Ovary (tissue), 3 donors: ENCODE measurements around the gene RNU2-63P.

ENCODE experiments used
- EP300 ChIP-seq: sonication (generic); formaldehyde crosslinking; IDR thresholded peaks from one replicate; pipeline ENCODE4 v1.6.1; 2017; ENCODE audit warnings: antibody characterized with exemption
- POLR2A ChIP-seq: fragments of 450-650 bp; IDR thresholded peaks from one replicate; pipeline ENCODE4 v1.6.1; 2017; ENCODE audit warnings: antibody characterized with exemption, mild to moderate bottlenecking, moderate library complexity
- TF ChIP-seq, protein P1 (sequence below), 3 donors: fragments of 450-650 bp in 2 of 3; fragments of 200-600 bp in 1 of 3; IDR thresholded peaks; one replicate each; pipeline versions ENCODE4 v1.5.1 to v1.8.0; 2016 to 2022; ENCODE audit warnings: antibody characterized with exemption in 3 of 3, mild to moderate bottlenecking in 1 of 3
- donor health status: DM: no; HTN: no; CAD: no.

DNA sequence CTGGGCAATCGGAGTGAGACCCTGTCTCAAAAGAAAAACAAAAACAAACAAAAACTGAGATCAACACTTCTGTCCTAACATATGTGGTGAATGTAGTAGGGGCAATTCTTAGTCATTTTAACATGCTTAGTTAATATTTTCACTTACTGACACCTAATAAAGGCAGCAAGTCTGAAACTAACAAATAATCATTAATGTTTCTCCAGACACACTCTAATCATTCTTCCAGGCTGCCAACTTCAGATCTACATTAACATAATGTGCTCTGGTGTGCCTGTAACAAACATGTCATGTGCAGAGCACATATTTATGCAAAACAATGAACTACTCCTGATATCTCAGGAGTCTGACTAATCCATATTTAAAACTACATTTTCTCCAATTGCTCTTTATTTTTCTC lies 33.3 kb upstream of the RNU2-63P start:
- TF ChIP-seq, protein P1, sequence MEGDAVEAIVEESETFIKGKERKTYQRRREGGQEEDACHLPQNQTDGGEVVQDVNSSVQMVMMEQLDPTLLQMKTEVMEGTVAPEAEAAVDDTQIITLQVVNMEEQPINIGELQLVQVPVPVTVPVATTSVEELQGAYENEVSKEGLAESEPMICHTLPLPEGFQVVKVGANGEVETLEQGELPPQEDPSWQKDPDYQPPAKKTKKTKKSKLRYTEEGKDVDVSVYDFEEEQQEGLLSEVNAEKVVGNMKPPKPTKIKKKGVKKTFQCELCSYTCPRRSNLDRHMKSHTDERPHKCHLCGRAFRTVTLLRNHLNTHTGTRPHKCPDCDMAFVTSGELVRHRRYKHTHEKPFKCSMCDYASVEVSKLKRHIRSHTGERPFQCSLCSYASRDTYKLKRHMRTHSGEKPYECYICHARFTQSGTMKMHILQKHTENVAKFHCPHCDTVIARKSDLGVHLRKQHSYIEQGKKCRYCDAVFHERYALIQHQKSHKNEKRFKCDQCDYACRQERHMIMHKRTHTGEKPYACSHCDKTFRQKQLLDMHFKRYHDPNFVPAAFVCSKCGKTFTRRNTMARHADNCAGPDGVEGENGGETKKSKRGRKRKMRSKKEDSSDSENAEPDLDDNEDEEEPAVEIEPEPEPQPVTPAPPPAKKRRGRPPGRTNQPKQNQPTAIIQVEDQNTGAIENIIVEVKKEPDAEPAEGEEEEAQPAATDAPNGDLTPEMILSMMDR (IDR thresholded peaks at IDR 0.05) = no peak
- TF ChIP-seq EP300 = no peak
- no peak for TF ChIP-seq POLR2A
